IMR-90 (cell line): Measurements from ENCODE around the gene NR5A2. TPM values are rescaled to one million over a fixed set of nuclear protein-coding genes. Genes with fewer than 3 reads are reported as not detected.

Experiments
- ATAC-seq: fragments of 200-7000 bp; cut with Tn5 transposase; 2 replicates; pipeline ENCODE4 v1.9.1; 2020; ENCODE audit warnings: low read depth, mild to moderate bottlenecking, moderate library complexity
- BruUV-seq: library from RNA; stranded (reverse); fragments of 400-500 nt; replicated peaks from 2 replicates; lab custom pipeline; 2021; lab: Mats Ljungman, UMichigan
- CTCF ChIA-PET: fragments of 300-600 bp; formaldehyde crosslinking; extraction: SDS; loops from one replicate; lab custom pipeline; 2021; ENCODE audit warnings: antibody characterized with exemption; lab: Yijun Ruan, JAX
- POLR2A ChIA-PET: fragments of 300-600 bp; sonication (Branson Sonifier 250); formaldehyde crosslinking; loops from one replicate; lab custom pipeline; 2022; ENCODE audit warnings: antibody characterized with exemption; ENCODE audit not compliant: unreplicated experiment; lab: Charles Lee
- DNase-seq: peaks from one replicate; pipeline ENCODE4 v3.0.0; 2013
- H2AFZ ChIP-seq: replicated peaks from 2 replicates; pipeline ENCODE3; 2013; ENCODE audit warnings: low read length, mild to moderate bottlenecking; ENCODE audit not compliant: poor library complexity
- H2AK5ac ChIP-seq: 2 replicates; pipeline ENCODE4 v1.6.1; 2013; ENCODE audit warnings: low read depth, low read length, inconsistent platforms
- H2AK9ac ChIP-seq: replicated peaks from 2 replicates; pipeline ENCODE3; 2013; ENCODE audit warnings: mild to moderate bottlenecking, low read depth, low read length, moderate library complexity; ENCODE audit not compliant: poor library complexity
- H2BK120ac ChIP-seq: 2 replicates; pipeline ENCODE4 v1.6.1; 2013; ENCODE audit warnings: low read depth, low read length, inconsistent platforms
- H2BK15ac ChIP-seq: 3 replicates; pipeline ENCODE4 v1.6.1; 2013; ENCODE audit warnings: low read depth, low read length, inconsistent platforms
- H2BK20ac ChIP-seq: 2 replicates; pipeline ENCODE4 v1.6.1; 2013; ENCODE audit warnings: low read depth, mild to moderate bottlenecking, inconsistent platforms, low read length, moderate library complexity
- H2BK5ac ChIP-seq: 2 replicates; pipeline ENCODE4 v1.6.1; 2013; ENCODE audit warnings: mild to moderate bottlenecking, low read depth, low read length, inconsistent platforms; ENCODE audit not compliant: poor library complexity, severe bottlenecking
- H3K14ac ChIP-seq: replicated peaks from 2 replicates; pipeline ENCODE4 v1.6.1; 2013; ENCODE audit warnings: low read depth, low read length, inconsistent platforms
- H3K18ac ChIP-seq: 2 replicates; pipeline ENCODE4 v1.6.1; 2013; ENCODE audit warnings: low read depth, low read length, control low read depth
- H3K23ac ChIP-seq: 2 replicates; pipeline ENCODE4 v1.6.1; 2013; ENCODE audit warnings: low read depth, low read length, inconsistent platforms
- H3K27ac ChIP-seq: 2 replicates; pipeline ENCODE4 v1.5.1; 2013; ENCODE audit warnings: mild to moderate bottlenecking, control low read depth, low read length; ENCODE audit not compliant: insufficient read depth
- H3K27me3 ChIP-seq: 2 replicates; pipeline ENCODE4 v1.6.1; 2013; ENCODE audit warnings: low read length; ENCODE audit not compliant: control insufficient read depth, insufficient read depth
- H3K36me3 ChIP-seq: 2 replicates; pipeline ENCODE4 v1.6.1; 2013; ENCODE audit warnings: low read length, mixed read lengths; ENCODE audit not compliant: control insufficient read depth, insufficient read depth
- H3K4ac ChIP-seq: 2 replicates; pipeline ENCODE4 v1.6.1; 2013; ENCODE audit warnings: low read depth, low read length, inconsistent platforms
- H3K4me1 ChIP-seq: 2 replicates; pipeline ENCODE4 v1.6.1; 2013; ENCODE audit warnings: low read length, mixed read lengths; ENCODE audit not compliant: control insufficient read depth, insufficient read depth
- H3K4me2 ChIP-seq: 2 replicates; pipeline ENCODE4 v1.6.1; 2013; ENCODE audit warnings: low read depth, mild to moderate bottlenecking, control low read depth, low read length, moderate library complexity
- H3K4me3 ChIP-seq: 2 replicates; pipeline ENCODE4 v1.5.1; 2013; ENCODE audit warnings: low read depth, mild to moderate bottlenecking, control low read depth, low read length, moderate library complexity; ENCODE audit not compliant: insufficient read depth
- H3K56ac ChIP-seq: 2 replicates; pipeline ENCODE4 v1.6.1; 2013; ENCODE audit warnings: low read length, inconsistent platforms; ENCODE audit not compliant: insufficient read depth; ENCODE audit errors: extremely low read depth
- H3K79me1 ChIP-seq, 2 experiments: 2 replicates each; pipeline ENCODE4 v1.6.1; 2013; ENCODE audit warnings: low read length in 2 of 2, inconsistent platforms in 1 of 2, low read depth in 1 of 2
- H3K9ac ChIP-seq: 2 replicates; pipeline ENCODE4 v1.6.1; 2013; ENCODE audit warnings: low read depth, low read length, control low read depth
- H3K9me1 ChIP-seq: 2 replicates; pipeline ENCODE4 v1.6.1; 2013; ENCODE audit warnings: low read length, inconsistent platforms; ENCODE audit not compliant: insufficient read depth
- H3K9me3 ChIP-seq: 2 replicates; pipeline ENCODE4 v1.6.1; 2013; ENCODE audit warnings: low read length; ENCODE audit not compliant: control insufficient read depth, insufficient read depth
- H4K20me1 ChIP-seq: 2 replicates; pipeline ENCODE4 v1.6.1; 2013; ENCODE audit warnings: low read length, inconsistent platforms; ENCODE audit not compliant: insufficient read depth
- H4K5ac ChIP-seq: 2 replicates; pipeline ENCODE4 v1.6.1; 2013; ENCODE audit warnings: mild to moderate bottlenecking, low read depth, low read length, control low read depth
- H4K8ac ChIP-seq, 2 experiments: 2 replicates each; pipeline ENCODE4 v1.6.1; 2013; ENCODE audit warnings: low read depth in 2 of 2, low read length in 2 of 2, control low read depth in 1 of 2, inconsistent platforms in 1 of 2
- H4K91ac ChIP-seq: 2 replicates; pipeline ENCODE4 v1.6.1; 2013; ENCODE audit warnings: low read depth, low read length, inconsistent platforms; ENCODE audit not compliant: insufficient read depth
- BHLHE40 ChIP-seq: fragments of 150-350 bp; IDR thresholded peaks from 2 replicates; pipeline ENCODE4 v1.6.1; 2016; ENCODE audit warnings: mild to moderate bottlenecking, low read depth, low read length
- CEBPB ChIP-seq: IDR thresholded peaks from 2 replicates; pipeline ENCODE4 v1.6.1; 2012; ENCODE audit warnings: low read depth, low read length, improper control_type of control experiment
- CHD1 ChIP-seq: IDR thresholded peaks from 2 replicates; pipeline ENCODE4 v1.6.1; 2012; ENCODE audit warnings: low read depth, low read length, improper control_type of control experiment
- CTCF ChIP-seq: conservative IDR thresholded peaks from 2 replicates; pipeline ENCODE4 v1.5.1; 2012; ENCODE audit warnings: mild to moderate bottlenecking, low read depth, low read length, improper control_type of control experiment
- ELK1 ChIP-seq: fragments of 150-350 bp; IDR thresholded peaks from 2 replicates; pipeline ENCODE4 v1.6.1; 2016; ENCODE audit warnings: low read depth, mild to moderate bottlenecking, low read length, moderate library complexity, borderline replicate concordance
- FOS ChIP-seq: fragments of 150-350 bp; IDR thresholded peaks from 2 replicates; pipeline ENCODE4 v1.6.1; 2016; ENCODE audit warnings: low read depth, low read length
- MAZ ChIP-seq: IDR thresholded peaks from 2 replicates; pipeline ENCODE4 v1.6.1; 2012; ENCODE audit warnings: low read depth, mild to moderate bottlenecking, low read length, improper control_type of control experiment, moderate library complexity, borderline replicate concordance
- MXI1 ChIP-seq: IDR thresholded peaks from 2 replicates; pipeline ENCODE4 v1.6.1; 2012; ENCODE audit warnings: low read depth, mild to moderate bottlenecking, low read length, moderate library complexity, borderline replicate concordance
- NFE2L2 ChIP-seq: fragments of 150-350 bp; IDR thresholded peaks from 2 replicates; pipeline ENCODE4 v1.6.1; 2016; ENCODE audit warnings: low read depth, mild to moderate bottlenecking, low read length
- RAD21 ChIP-seq: IDR thresholded peaks from 2 replicates; pipeline ENCODE4 v1.6.1; 2012; ENCODE audit warnings: low read length, improper control_type of control experiment
- RCOR1 ChIP-seq: IDR thresholded peaks from 2 replicates; pipeline ENCODE4 v1.6.1; 2012; ENCODE audit warnings: mild to moderate bottlenecking, low read length, improper control_type of control experiment; ENCODE audit not compliant: insufficient replicate concordance
- RFX5 ChIP-seq: IDR thresholded peaks from 2 replicates; pipeline ENCODE4 v1.8.0; 2012; ENCODE audit warnings: low read depth, mild to moderate bottlenecking, low read length, moderate library complexity
- SMC3 ChIP-seq: fragments of 150-350 bp; IDR thresholded peaks from 2 replicates; pipeline ENCODE4 v1.6.1; 2016; ENCODE audit warnings: low read depth, mild to moderate bottlenecking, antibody characterized with exemption, low read length, moderate library complexity
- WGBS, 2 experiments: methylation state at CpG; one replicate each; pipeline versions ENCODE4 v1.1.5 to v1.1.7; 2013; ENCODE audit warnings: missing lambda C conversion rate in 2 of 2; ENCODE audit not compliant: insufficient read length in 1 of 2; ENCODE audit errors: extremely low coverage in 2 of 2; 5-methylcytosine and 5-hydroxymethylcytosine counted together
- dilution Hi-C: fragments of 300-500 bp; cut with HindIII; formaldehyde crosslinking; loops from one replicate; pipeline ENCODE4 v1.14.3; 2018; ENCODE audit warnings: low sequenced_read_pairs; ENCODE audit not compliant: unreplicated experiment
- in situ Hi-C: fragments of 300-500 bp; cut with MboI; formaldehyde crosslinking; loops from 3 replicates; pipeline ENCODE4 v1.14.3; 2019; ENCODE audit warnings: low sequenced_read_pairs, inconsistent platforms, mixed read lengths
- intact Hi-C: fragments of 100-400 bp; cut with micrococcal nuclease; formaldehyde crosslinking; loops from 2 replicates; pipeline ENCODE4 v1.10.0; 2022
- polyA plus RNA-seq, 3 experiments: library from polyadenylated mRNA; depleted of rRNA; stranded (reverse); fragments of >200 nt; gene quantifications; 2 replicates each; pipeline ENCODE4 v1.2.3, GENCODE V29; 2012; ENCODE audit warnings: low replicate concordance in 1 of 3
- total RNA-seq: library from RNA; depleted of rRNA; stranded (reverse); fragments of >200 nt; gene quantifications from 2 replicates; pipeline ENCODE4 v1.2.3, GENCODE V29; 2012

The NR5A2 gene
- total and polyA plus RNA-seq, 2 of the 4 experiments (the other 2 are of a cell fraction): 0.03 to 0.18 TPM

- H3K4me2 ChIP-seq: no peak overlapping the region
- H3K23ac ChIP-seq: no peak overlapping the region
- H3K79me1 ChIP-seq: no peaks in the 10 kb centered on the region
- ChIA-PET POLR2A (no interaction called here), CTCF (interaction anchor here (0.8 kb wide), 1 partner anchor 14 kb away, joined by 4 read pairs; no protein-coding TSS in a partner anchor)
- no peaks in the 10 kb centered on the region for H3K27me3 ChIP-seq
- no peak overlapping the region for H2AK9ac ChIP-seq
- dilution Hi-C loops (no loop called here), in situ Hi-C loops (no loop called here), intact Hi-C loops (no loop called here)
- H3K9me1 ChIP-seq: peaks cover 3% of the 10 kb centered on the region; the same call in 1 of the 2 replicates
- H3K14ac ChIP-seq: no peak overlapping the region
- no peak overlapping the region for H3K18ac ChIP-seq
- no peak overlapping the region for H3K4ac ChIP-seq
- BruUV-seq: no TSS peak
- no peak overlapping the region for H4K91ac ChIP-seq
- H3K9ac ChIP-seq: no peak overlapping the region
- no peaks in the 10 kb centered on the region for H4K20me1 ChIP-seq
- H2BK120ac ChIP-seq: no peak overlapping the region
- no peak overlapping the region for H2BK20ac ChIP-seq
- ATAC-seq (no peak), DNase-seq (no peak)
- H3K4me3 ChIP-seq: no peak overlapping the region
- no peaks in the 10 kb centered on the region for H3K9me3 ChIP-seq
- no peak overlapping the region for H2BK5ac ChIP-seq
- no peak overlapping the region for H4K5ac ChIP-seq
- no peak overlapping the region for H2AFZ ChIP-seq
- H4K8ac ChIP-seq: no peak overlapping the region
- H3K36me3 ChIP-seq: no peaks in the 10 kb centered on the region
- no peak overlapping the region for H2AK5ac ChIP-seq
- H3K4me1 ChIP-seq: no peaks in the 10 kb centered on the region; the same call in 1 of the 2 replicates
- no peak overlapping the region for H3K56ac ChIP-seq
- no peak for TF ChIP-seq MAZ
- no peak for TF ChIP-seq CHD1
- TF ChIP-seq FOS: no peak
- no peak for TF ChIP-seq NFE2L2
- TF ChIP-seq ELK1: no peak
- no peak for TF ChIP-seq CTCF
- no peak for TF ChIP-seq RCOR1
- no peak for TF ChIP-seq RFX5
- no peak for TF ChIP-seq RAD21
- no peak for TF ChIP-seq CEBPB
- TF ChIP-seq SMC3: no peak
- no peak for TF ChIP-seq MXI1
- TF ChIP-seq BHLHE40: no peak
- no peak overlapping the region for H3K27ac ChIP-seq
- no CpG with 5 or more reads among the region's 1 CpG for WGBS, 2 experiments
- H2BK15ac ChIP-seq: no peak overlapping the region
Observed at GRCh38 chr1:200146100-200146499, 118.6 kb downstream of the NR5A2 start.
